ENCODE results near the gene THSD7A. TPM values are rescaled to one million over a fixed set of nuclear protein-coding genes. Genes with fewer than 3 reads are reported as not detected.

Gene THSD7A
- total and polyA plus RNA-seq, 10 of the 15 experiments (the other 5 are each of a cell fraction or from before 2014, with no cell fraction given): 0.03 to 0.09 (median 0.03) TPM; not detected in 7

DNA sequence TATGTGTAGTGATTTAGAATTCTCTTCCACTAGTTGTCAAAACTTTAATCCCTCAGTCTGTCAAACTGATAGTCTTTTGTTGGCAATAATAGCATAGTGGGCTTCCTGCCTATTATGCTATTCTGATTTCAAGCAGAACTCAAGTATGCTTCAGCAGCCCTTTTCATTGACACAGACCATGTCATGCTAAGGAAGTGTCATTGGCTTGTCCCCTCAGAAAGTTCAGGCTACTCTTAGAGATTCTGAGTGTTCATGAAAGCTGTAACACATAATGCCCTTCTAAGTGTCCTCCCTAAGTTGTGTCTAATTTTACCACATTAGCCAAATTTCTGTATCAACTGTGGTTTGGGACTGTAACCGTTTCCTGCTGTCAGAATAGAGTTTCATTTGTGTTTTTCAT is 198.7 kb downstream of the THSD7A start (continued):
- TF ChIP-seq ZNF217 (IDR thresholded peaks at IDR 0.05) (no peak), RB1 (IDR thresholded peaks at IDR 0.05; ENCODE audit: borderline replicate concordance) (no peak), POLR2AphosphoS5 (IDR thresholded peaks at IDR 0.05; ENCODE audit: low read length) (no peak)
- TF ChIP-seq, protein P1, sequence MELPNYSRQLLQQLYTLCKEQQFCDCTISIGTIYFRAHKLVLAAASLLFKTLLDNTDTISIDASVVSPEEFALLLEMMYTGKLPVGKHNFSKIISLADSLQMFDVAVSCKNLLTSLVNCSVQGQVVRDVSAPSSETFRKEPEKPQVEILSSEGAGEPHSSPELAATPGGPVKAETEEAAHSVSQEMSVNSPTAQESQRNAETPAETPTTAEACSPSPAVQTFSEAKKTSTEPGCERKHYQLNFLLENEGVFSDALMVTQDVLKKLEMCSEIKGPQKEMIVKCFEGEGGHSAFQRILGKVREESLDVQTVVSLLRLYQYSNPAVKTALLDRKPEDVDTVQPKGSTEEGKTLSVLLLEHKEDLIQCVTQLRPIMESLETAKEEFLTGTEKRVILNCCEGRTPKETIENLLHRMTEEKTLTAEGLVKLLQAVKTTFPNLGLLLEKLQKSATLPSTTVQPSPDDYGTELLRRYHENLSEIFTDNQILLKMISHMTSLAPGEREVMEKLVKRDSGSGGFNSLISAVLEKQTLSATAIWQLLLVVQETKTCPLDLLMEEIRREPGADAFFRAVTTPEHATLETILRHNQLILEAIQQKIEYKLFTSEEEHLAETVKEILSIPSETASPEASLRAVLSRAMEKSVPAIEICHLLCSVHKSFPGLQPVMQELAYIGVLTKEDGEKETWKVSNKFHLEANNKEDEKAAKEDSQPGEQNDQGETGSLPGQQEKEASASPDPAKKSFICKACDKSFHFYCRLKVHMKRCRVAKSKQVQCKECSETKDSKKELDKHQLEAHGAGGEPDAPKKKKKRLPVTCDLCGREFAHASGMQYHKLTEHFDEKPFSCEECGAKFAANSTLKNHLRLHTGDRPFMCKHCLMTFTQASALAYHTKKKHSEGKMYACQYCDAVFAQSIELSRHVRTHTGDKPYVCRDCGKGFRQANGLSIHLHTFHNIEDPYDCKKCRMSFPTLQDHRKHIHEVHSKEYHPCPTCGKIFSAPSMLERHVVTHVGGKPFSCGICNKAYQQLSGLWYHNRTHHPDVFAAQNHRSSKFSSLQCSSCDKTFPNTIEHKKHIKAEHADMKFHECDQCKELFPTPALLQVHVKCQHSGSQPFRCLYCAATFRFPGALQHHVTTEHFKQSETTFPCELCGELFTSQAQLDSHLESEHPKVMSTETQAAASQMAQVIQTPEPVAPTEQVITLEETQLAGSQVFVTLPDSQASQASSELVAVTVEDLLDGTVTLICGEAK (IDR thresholded peaks at IDR 0.05; ENCODE audit: borderline replicate concordance): no peak

GRCh38 chr7:11630355-11630754 is 201.6 kb downstream of the THSD7A start:
- Histone ChIP-seq H3K4me2 (ENCODE audit: control insufficient read depth, insufficient read depth) (no peak overlapping the region), H3K79me2 (ENCODE audit: control insufficient read depth, insufficient read depth, low read length) (no peaks in the 10 kb centered on the region), H3K9ac (ENCODE audit: control insufficient read depth, insufficient read depth, low read length) (no peak overlapping the region), H3K27ac (ENCODE audit: control insufficient read depth, insufficient read depth) (no peak overlapping the region), H3K4me1 (ENCODE audit: control insufficient read depth, insufficient read depth, low read length) (no peaks in the 10 kb centered on the region), H4K20me1 (ENCODE audit: control insufficient read depth, insufficient read depth) (no peaks in the 10 kb centered on the region), H3K4me3 (no peak overlapping the region), H2AFZ (ENCODE audit: control insufficient read depth, low read depth, low read length) (no peak overlapping the region), H3K27me3 (replicated peaks in 1 of 2; ENCODE audit: control insufficient read depth in 2 of 2, insufficient read depth in 2 of 2, low read length in 1 of 2) (no peaks in the 10 kb centered on the region), H3K36me3 (ENCODE audit: control insufficient read depth in 2 of 2, insufficient read depth in 2 of 2, low read length in 1 of 2) (no peaks in the 10 kb centered on the region), H3K9me3 (replicated peaks; ENCODE audit: control insufficient read depth, insufficient read depth, low read length) (no peaks in the 10 kb centered on the region)
- no peak for DNase-seq (ENCODE audit: low read depth, low spot score)
- FAIRE-seq: no peak
- SMC1A ChIA-PET (ENCODE audit: uncharacterized antibody, unreplicated experiment): no interaction called here
- BruUV-seq (replicated peaks): no TSS peak
- WGBS (ENCODE audit: insufficient coverage, insufficient replicate concordance, low lambda C conversion rate, missing lambda C conversion rate): 0% methylated on average over 2 of the region's 2 CpGs
- intact Hi-C loops (cut with micrococcal nuclease; ENCODE audit: unreplicated experiment) (no loop called here), in situ Hi-C loops (cut with MboI) (no loop called here)
- POLR2A ChIA-PET: no interaction called here
- ATAC-seq: no peak
- RAD21 ChIA-PET (ENCODE audit: unreplicated experiment): no interaction called here
- CTCF ChIA-PET: no interaction called here
- TF ChIP-seq RAD21 (IDR thresholded peaks at IDR 0.05; ENCODE audit: insufficient read depth, low read depth, low read length) (no peak), TCF12 (IDR thresholded peaks at IDR 0.05; ENCODE audit: low read depth, low read length) (no peak), IRF5 (IDR thresholded peaks at IDR 0.05; ENCODE audit: borderline replicate concordance) (no peak), TCF7 (IDR thresholded peaks at IDR 0.05; ENCODE audit: borderline replicate concordance) (no peak), SRF (IDR thresholded peaks at IDR 0.05; ENCODE audit: low read depth in 2 of 2, low read length in 2 of 2) (no peak), CREM (IDR thresholded peaks at IDR 0.05; ENCODE audit: low read depth) (no peak), YY1 (IDR thresholded peaks at IDR 0.05; ENCODE audit: low read depth, low read length) (no peak), SIX5 (IDR thresholded peaks at IDR 0.05; ENCODE audit: low read depth, low read length, severe bottlenecking) (no peak), NR2C2 (IDR thresholded peaks at IDR 0.05; ENCODE audit: borderline replicate concordance, control insufficient read depth, insufficient read length, low read depth) (no peak), ZNF24 (IDR thresholded peaks at IDR 0.05) (no peak), ZBED1 (IDR thresholded peaks at IDR 0.05; ENCODE audit: borderline replicate concordance) (no peak), RCOR1 (conservative IDR thresholded peaks at IDR 0.05; ENCODE audit: low read depth, low read length) (no peak), MYC (IDR thresholded peaks at IDR 0.05; ENCODE audit: insufficient read depth, insufficient read length, insufficient replicate concordance, low read length, severe bottlenecking) (no peak), NRF1 (conservative IDR thresholded peaks at IDR 0.05; ENCODE audit: low read depth, low read length) (no peak)
